Peyer's patch (tissue), 4 donors: ENCODE data around the gene NSUN7. TPM values are rescaled to one million over a fixed set of nuclear protein-coding genes. Genes with fewer than 3 reads are reported as not detected.

Experiments
- DNase-seq, 3 donors: peaks; one replicate each; pipeline ENCODE4 v3.0.0-alpha.2; 2017 to 2019
- H3K27ac ChIP-seq, 4 donors: fragments of 200-600 bp; sonication (generic); one replicate each; pipeline ENCODE4 v1.5.1; 2016 to 2019
- H3K27me3 ChIP-seq, 2 donors: fragments of 200-600 bp; sonication (generic); one replicate each; pipeline ENCODE4 v1.5.1; 2019
- H3K36me3 ChIP-seq, 3 donors: fragments of 200-600 bp; sonication (generic); one replicate each; pipeline ENCODE4 v1.5.1; 2016 to 2019
- H3K4me1 ChIP-seq, 4 donors: fragments of 200-600 bp; sonication (generic); one replicate each; pipeline ENCODE4 v1.5.1; 2016 to 2019
- H3K4me3 ChIP-seq, 4 donors: fragments of 200-600 bp; sonication (generic); 1 replicate in 3 of 4; 2 replicates in 1 of 4; pipeline ENCODE4 v1.5.1; 2016 to 2019; ENCODE audit warnings: mild to moderate bottlenecking in 1 of 4
- H3K9me3 ChIP-seq, 4 donors: fragments of 200-600 bp; sonication (generic); one replicate each; pipeline ENCODE4 v1.5.1; 2016 to 2019; ENCODE audit warnings: mild to moderate bottlenecking in 1 of 4
- CTCF ChIP-seq, 6 experiments: fragments of 450-650 bp in 4 of 6; fragments of 200-600 bp in 2 of 6; sonication (generic) in 1 of 6; IDR thresholded peaks; one replicate each; pipeline ENCODE4 v1.5.1; 2017 to 2019; ENCODE audit warnings: antibody characterized with exemption in 6 of 6, mild to moderate bottlenecking in 3 of 6, moderate library complexity in 1 of 6
- POLR2A ChIP-seq, 2 donors: fragments of 450-650 bp; IDR thresholded peaks; one replicate each; pipeline ENCODE4 v1.5.1; 2017; ENCODE audit warnings: antibody characterized with exemption in 2 of 2, mild to moderate bottlenecking in 2 of 2, moderate library complexity in 2 of 2
- total RNA-seq, 4 donors: library from RNA; depleted of rRNA; stranded (reverse); fragments of >200 nt; gene quantifications; one replicate each; pipeline ENCODE4 v1.1.0, GENCODE V29; 2016

NSUN7 gene
- total RNA-seq, 4 donors from 2014 or later: 4.9 to 10.7 (median 9.7) TPM

DNA sequence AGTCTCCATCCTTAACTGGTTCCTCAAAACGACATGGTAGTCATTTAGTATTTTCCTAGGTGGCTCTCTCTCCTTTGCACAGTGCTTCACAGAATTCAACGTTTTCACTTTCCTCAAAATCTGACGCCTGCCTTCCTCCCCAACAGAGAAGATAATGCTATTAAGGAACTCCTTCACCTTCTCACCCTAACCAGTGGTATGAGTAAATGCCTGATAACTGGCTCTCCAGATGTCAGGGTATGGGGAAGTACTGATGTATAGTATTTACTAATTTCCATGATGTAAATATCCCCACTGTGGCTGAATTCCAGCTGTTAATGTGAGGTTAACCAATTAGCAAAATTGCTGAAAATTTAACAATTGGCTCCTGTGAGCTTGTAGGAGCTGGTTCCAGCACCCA, 28.8 kb upstream of the NSUN7 start:
- Histone ChIP-seq H3K4me1 (peaks cover 0 to 8% (median 3%) of the 10 kb centered on the region in 4 donors), H3K27ac (no peak overlapping the region), H3K4me3 (no peak overlapping the region), H3K36me3 (no peaks in the 10 kb centered on the region), H3K9me3 (no peaks in the 10 kb centered on the region), H3K27me3 (no peaks in the 10 kb centered on the region)
- TF ChIP-seq POLR2A (IDR thresholded peaks at IDR 0.05) (no peak), CTCF (IDR thresholded peaks at IDR 0.05) (no peak)
- no peak for DNase-seq

DNA sequence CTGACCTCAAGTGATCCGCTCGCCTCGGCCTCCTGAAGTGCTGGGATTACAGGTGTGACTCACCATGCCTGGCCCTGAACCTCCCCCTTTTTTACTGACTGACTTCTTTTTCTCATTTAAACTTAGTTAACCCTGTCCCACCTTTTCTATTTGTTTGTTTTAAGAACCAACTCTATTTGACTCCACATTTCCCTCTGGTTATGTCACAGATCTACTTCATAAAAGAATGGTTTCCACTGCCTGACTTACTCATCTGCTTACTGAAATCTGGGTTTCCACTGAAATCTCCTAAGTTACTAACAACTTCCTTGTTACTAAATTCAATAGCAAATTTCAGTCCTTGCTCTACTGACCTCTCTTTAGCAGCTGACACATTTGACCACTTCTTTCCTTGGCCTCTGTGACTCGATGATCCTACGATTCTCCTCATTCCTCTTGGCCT, 28.0 kb upstream of the NSUN7 start:
- peaks cover 0 to 8% (median 3%) of the 10 kb centered on the region in 4 donors for H3K4me1 ChIP-seq
- H3K9me3 ChIP-seq: no peaks in the 10 kb centered on the region
- peak overlapping the region; percentile 27 to 57 (median 30) for H3K27ac ChIP-seq
- no peak for TF ChIP-seq CTCF (IDR thresholded peaks at IDR 0.05)
- no peak for TF ChIP-seq POLR2A (IDR thresholded peaks at IDR 0.05)
- DNase-seq: no peak
- no peaks in the 10 kb centered on the region for H3K36me3 ChIP-seq
- no peaks in the 10 kb centered on the region for H3K27me3 ChIP-seq
- H3K4me3 ChIP-seq: no peak overlapping the region

DNA sequence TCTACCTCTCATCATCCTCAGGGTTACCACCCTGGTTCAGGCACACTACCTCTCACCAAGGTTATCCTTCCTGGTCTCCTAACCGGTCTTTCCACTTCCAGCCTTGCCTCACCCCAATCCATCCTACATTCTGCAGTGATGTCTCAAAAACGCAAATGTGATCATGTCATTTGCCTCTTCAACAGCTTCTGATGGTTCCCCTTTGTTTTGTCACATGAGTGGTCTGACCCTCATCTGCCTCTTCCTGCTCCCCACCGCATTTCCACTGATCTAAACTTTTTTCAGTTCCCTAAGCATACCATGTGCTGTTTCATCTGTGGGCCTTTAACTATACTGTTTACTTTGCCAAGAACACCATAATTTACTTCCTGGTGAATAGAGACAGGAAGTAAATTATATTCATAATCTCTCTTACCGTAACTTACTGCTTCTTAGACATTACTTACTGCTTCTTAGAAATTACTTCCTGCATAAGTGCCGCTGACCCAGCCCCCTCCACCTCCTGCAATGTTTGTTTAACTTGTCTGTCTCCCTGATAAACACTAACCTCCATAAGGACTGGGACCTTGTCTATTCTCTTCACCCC, 27.1 kb upstream of the NSUN7 start:
- H3K4me1 ChIP-seq: peaks cover 0 to 8% (median 3%) of the 10 kb centered on the region in 4 donors
- H3K36me3 ChIP-seq: no peaks in the 10 kb centered on the region
- TF ChIP-seq POLR2A (IDR thresholded peaks at IDR 0.05) (no peak), CTCF (IDR thresholded peaks at IDR 0.05) (no peak)
- H3K9me3 ChIP-seq: no peaks in the 10 kb centered on the region
- DNase-seq: peak in 1 of 3 donors; percentile 61
- no peak overlapping the region for H3K4me3 ChIP-seq
- no peaks in the 10 kb centered on the region for H3K27me3 ChIP-seq
- H3K27ac ChIP-seq: peak overlapping the region; percentile 27 to 61 (median 30)

- no peak for TF ChIP-seq POLR2A (IDR thresholded peaks at IDR 0.05)
- TF ChIP-seq CTCF (IDR thresholded peaks at IDR 0.05): no peak
- DNase-seq: no peak
- H3K36me3 ChIP-seq: no peaks in the 10 kb centered on the region
- H3K9me3 ChIP-seq: no peaks in the 10 kb centered on the region
- peak overlapping the region in 2 of 4 donors; percentile 28 to 61 for H3K27ac ChIP-seq
- no peak overlapping the region for H3K4me3 ChIP-seq
- H3K4me1 ChIP-seq: peaks cover 0 to 7% (median under 1%) of the 10 kb centered on the region in 4 donors
- no peaks in the 10 kb centered on the region for H3K27me3 ChIP-seq
Observed at GRCh38 chr4:40723728-40724127, 26.0 kb upstream of the NSUN7 start.

DNA sequence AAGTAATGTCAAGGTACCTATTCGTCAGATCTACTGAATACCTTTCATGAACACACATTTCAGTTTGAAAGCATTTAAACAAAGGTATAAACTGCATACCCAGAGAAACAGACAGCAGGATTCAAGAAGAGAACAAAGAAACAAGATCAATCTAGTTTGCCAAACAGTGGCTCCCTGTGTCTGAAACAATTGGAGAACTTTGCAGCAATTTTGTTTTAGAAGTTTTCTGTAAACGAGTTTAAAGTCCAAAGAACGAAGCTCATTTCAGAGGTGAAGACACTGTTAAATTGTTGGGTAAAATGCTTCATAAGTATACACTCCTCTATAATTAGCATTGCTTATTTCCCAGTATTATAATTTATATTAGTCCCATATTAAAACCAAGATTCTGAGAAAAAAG, 21.4 kb upstream of the NSUN7 start:
- no peak for DNase-seq
- Histone ChIP-seq H3K27me3 (no peaks in the 10 kb centered on the region), H3K4me3 (no peak overlapping the region), H3K4me1 (peaks cover 0 to 4% (median 0%) of the 10 kb centered on the region in 4 donors), H3K27ac (no peak overlapping the region), H3K9me3 (no peaks in the 10 kb centered on the region), H3K36me3 (no peaks in the 10 kb centered on the region)
- TF ChIP-seq CTCF (IDR thresholded peaks at IDR 0.05) (no peak), POLR2A (IDR thresholded peaks at IDR 0.05) (no peak)
